Vagina (tissue), 2 donors: Measurements from ENCODE around the gene SERGEF.

ENCODE experiments used
- POLR2AphosphoS5 ChIP-seq, 2 donors: sonication (generic); formaldehyde crosslinking; IDR thresholded peaks; one replicate each; pipeline ENCODE4 v1.9.0; 2017; ENCODE audit warnings: antibody characterized with exemption in 2 of 2, mild to moderate bottlenecking in 2 of 2, low read depth in 1 of 2; ENCODE audit not compliant: insufficient read depth in 1 of 2
- TF ChIP-seq, protein P1 (sequence below), 3 experiments: fragments of 450-650 bp in 2 of 3; fragments of 200-600 bp in 1 of 3; sonication (generic) in 1 of 3; IDR thresholded peaks; one replicate each; pipeline ENCODE4 v1.5.1; 2017 to 2019; ENCODE audit warnings: antibody characterized with exemption in 3 of 3, mild to moderate bottlenecking in 2 of 3, moderate library complexity in 2 of 3

DNA sequence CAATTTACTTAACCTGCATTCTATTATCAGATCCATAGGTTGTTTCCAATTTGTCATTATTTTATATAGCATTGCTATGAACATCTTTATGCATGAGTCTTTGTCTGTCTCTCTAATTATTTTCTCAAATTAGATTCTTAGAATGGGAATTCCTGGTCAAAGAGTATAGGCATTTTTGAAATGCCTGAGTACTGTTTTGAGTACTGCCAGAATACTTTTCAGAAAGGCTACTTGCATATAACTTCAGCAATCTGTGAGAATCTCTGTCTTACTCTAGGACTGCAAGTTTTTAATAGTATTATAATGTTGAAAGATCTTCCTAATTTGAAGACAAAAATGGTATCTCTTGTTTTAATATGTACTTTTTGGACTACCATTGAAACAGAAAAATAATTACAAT, 221.7 kb downstream of the SERGEF start:
- no peak for TF ChIP-seq POLR2AphosphoS5 (IDR thresholded peaks at IDR 0.05; ENCODE audit: insufficient read depth in 1 of 2, low read depth in 1 of 2)
- TF ChIP-seq, protein P1, sequence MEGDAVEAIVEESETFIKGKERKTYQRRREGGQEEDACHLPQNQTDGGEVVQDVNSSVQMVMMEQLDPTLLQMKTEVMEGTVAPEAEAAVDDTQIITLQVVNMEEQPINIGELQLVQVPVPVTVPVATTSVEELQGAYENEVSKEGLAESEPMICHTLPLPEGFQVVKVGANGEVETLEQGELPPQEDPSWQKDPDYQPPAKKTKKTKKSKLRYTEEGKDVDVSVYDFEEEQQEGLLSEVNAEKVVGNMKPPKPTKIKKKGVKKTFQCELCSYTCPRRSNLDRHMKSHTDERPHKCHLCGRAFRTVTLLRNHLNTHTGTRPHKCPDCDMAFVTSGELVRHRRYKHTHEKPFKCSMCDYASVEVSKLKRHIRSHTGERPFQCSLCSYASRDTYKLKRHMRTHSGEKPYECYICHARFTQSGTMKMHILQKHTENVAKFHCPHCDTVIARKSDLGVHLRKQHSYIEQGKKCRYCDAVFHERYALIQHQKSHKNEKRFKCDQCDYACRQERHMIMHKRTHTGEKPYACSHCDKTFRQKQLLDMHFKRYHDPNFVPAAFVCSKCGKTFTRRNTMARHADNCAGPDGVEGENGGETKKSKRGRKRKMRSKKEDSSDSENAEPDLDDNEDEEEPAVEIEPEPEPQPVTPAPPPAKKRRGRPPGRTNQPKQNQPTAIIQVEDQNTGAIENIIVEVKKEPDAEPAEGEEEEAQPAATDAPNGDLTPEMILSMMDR (IDR thresholded peaks at IDR 0.05), result no peak
